Testis (tissue), 3 donors: ENCODE measurements around the gene LIME1. TPM values are rescaled to one million over a fixed set of nuclear protein-coding genes. Genes with fewer than 3 reads are reported as not detected.

Source experiments
- DNase-seq: peaks from one replicate; pipeline ENCODE4 v3.0.0-alpha.2; 2019
- H3K27ac ChIP-seq, 2 donors: fragments of 200-600 bp; sonication (generic); one replicate each; pipeline ENCODE4 v1.5.1; 2019
- H3K27me3 ChIP-seq: fragments of 200-600 bp; sonication (generic); one replicate; pipeline ENCODE4 v1.5.1; 2019
- H3K36me3 ChIP-seq: fragments of 200-600 bp; sonication (generic); one replicate; pipeline ENCODE4 v1.5.1; 2017; ENCODE audit warnings: low read depth; ENCODE audit errors: missing control alignments
- H3K4me1 ChIP-seq: fragments of 200-600 bp; sonication (generic); one replicate; pipeline ENCODE4 v1.5.1; 2019
- H3K4me3 ChIP-seq, 2 donors: fragments of 200-600 bp; sonication (generic); one replicate each; pipeline ENCODE4 v1.5.1; 2017 to 2019
- H3K9me3 ChIP-seq: fragments of 200-600 bp; sonication (generic); one replicate; pipeline ENCODE4 v1.5.1; 2017
- CTCF ChIP-seq, 3 experiments: fragments of 450-650 bp in 2 of 3; fragments of 200-600 bp in 1 of 3; sonication (generic) in 1 of 3; IDR thresholded peaks; one replicate each; pipeline ENCODE4 v1.5.1; 2016 to 2019; ENCODE audit warnings: antibody characterized with exemption in 3 of 3, mild to moderate bottlenecking in 2 of 3, moderate library complexity in 1 of 3
- POLR2A ChIP-seq: fragments of 450-650 bp; IDR thresholded peaks from one replicate; pipeline ENCODE4 v1.6.1; 2017; ENCODE audit warnings: antibody characterized with exemption, mild to moderate bottlenecking, moderate library complexity
- WGBS, 2 donors: methylation state at CpG; one replicate each; pipeline ENCODE4 v1.1.5; 2018; 5-methylcytosine and 5-hydroxymethylcytosine counted together
- intact Hi-C: fragments of 100-400 bp; cut with DNase I; formaldehyde crosslinking; loops from one replicate; pipeline ENCODE4 v1.15.1; 2023; ENCODE audit warnings: low total_unique reads
- polyA plus RNA-seq: library from polyadenylated mRNA; stranded (reverse); fragments of 350-450 nt; fragmentation: Illumina TruSeq; extraction: RNeasy Lipid Tissue Mini Kit (QIAGEN cat#74804); gene quantifications from one replicate; pipeline ENCODE4 v1.2.3, GENCODE V29; 2014; ENCODE audit warnings: low read depth, low replicate concordance; ENCODE audit not compliant: insufficient read depth
- total RNA-seq, 2 donors: library from RNA; depleted of rRNA; stranded (reverse); fragments of >200 nt; gene quantifications; one replicate each; pipeline ENCODE4 v1.2.3, GENCODE V29; 2016

LIME1 gene
- total and polyA plus RNA-seq, 3 donors from 2014 or later = 5.6 to 47.4 (median 41.4) TPM

- H3K4me3 ChIP-seq = peak overlapping the region; percentile 68 to 85
- 1% methylated on average over 21 of the region's 29 CpGs; no CpG with 5 or more reads in 1 of the 2 donors for WGBS, 2 donors
- no peak for TF ChIP-seq POLR2A
- TF ChIP-seq CTCF (IDR thresholded peaks at IDR 0.05) = peak in 1 of 3 experiments; percentile 25
- H3K9me3 ChIP-seq = no peaks in the 10 kb centered on the region
- no peaks in the 10 kb centered on the region for H3K36me3 ChIP-seq
- peak; percentile 93 for DNase-seq
- no peaks in the 10 kb centered on the region for H3K27me3 ChIP-seq
- H3K27ac ChIP-seq = peak overlapping the region; percentile 92 to 96
- peaks cover 32% of the 10 kb centered on the region for H3K4me1 ChIP-seq
- intact Hi-C loops = no loop called here
These were observed 4.3 kb downstream of the LIME1 start for GRCh38 chr20:63740627-63741353.

GRCh38 chr20:63741354-63741675, 4.9 kb downstream of the LIME1 start:
- 0 to 32% methylated on average over 1 to 6 of the region's 6 CpGs for WGBS, 2 donors
- intact Hi-C loops = no loop called here
- no peaks in the 10 kb centered on the region for H3K36me3 ChIP-seq
- H3K4me1 ChIP-seq = peaks cover 32% of the 10 kb centered on the region
- H3K4me3 ChIP-seq = peak overlapping the region in 1 of 2 donors; percentile 85
- H3K27ac ChIP-seq = peak overlapping the region; percentile 92 to 96
- no peak for DNase-seq
- no peaks in the 10 kb centered on the region for H3K27me3 ChIP-seq
- H3K9me3 ChIP-seq = no peaks in the 10 kb centered on the region
- no peak for TF ChIP-seq CTCF (IDR thresholded peaks at IDR 0.05)
- no peak for TF ChIP-seq POLR2A

- peak overlapping the region; percentile 92 to 96 for H3K27ac ChIP-seq
- H3K27me3 ChIP-seq = no peaks in the 10 kb centered on the region
- WGBS, 2 donors = 62% methylated on average over 30 of the region's 30 CpGs; no CpG with 5 or more reads in 1 of the 2 donors
- no peaks in the 10 kb centered on the region for H3K36me3 ChIP-seq
- DNase-seq = no peak
- intact Hi-C loops = no loop called here
- TF ChIP-seq POLR2A = no peak
- no peak for TF ChIP-seq CTCF (IDR thresholded peaks at IDR 0.05)
- H3K4me1 ChIP-seq = peaks cover 32% of the 10 kb centered on the region
- H3K9me3 ChIP-seq = no peaks in the 10 kb centered on the region
- H3K4me3 ChIP-seq = no peak overlapping the region
These were observed 5.4 kb downstream of the LIME1 start for GRCh38 chr20:63741676-63742380.

GRCh38 chr20:63742381-63743024, 6.0 kb downstream of the LIME1 start:
- Histone ChIP-seq H3K9me3 (no peaks in the 10 kb centered on the region), H3K27me3 (no peaks in the 10 kb centered on the region), H3K4me3 (no peak overlapping the region), H3K36me3 (no peaks in the 10 kb centered on the region), H3K27ac (peak overlapping the region in 1 of 2 donors; percentile 96), H3K4me1 (peaks cover 32% of the 10 kb centered on the region)
- intact Hi-C loops = no loop called here
- no peak for DNase-seq
- TF ChIP-seq CTCF (IDR thresholded peaks at IDR 0.05) (no peak), POLR2A (no peak)
- 64 to 67% methylated on average over 24 to 37 of the region's 37 CpGs for WGBS, 2 donors
